K562 (cell line): ENCODE results near the gene TLR8. TPM values are rescaled to one million over a fixed set of nuclear protein-coding genes. Genes with fewer than 3 reads are reported as not detected.
"Not testable (repeated sequence)": the region's sequence is repeated elsewhere in the genome, so short reads cannot be mapped to it uniquely, and the experiment has no call there.

Experiments
- ATAC-seq: fragments of 200-7000 bp; cut with Tn5 transposase; 3 replicates; pipeline ENCODE4 v1.9.1; 2020; ENCODE audit warnings: moderate library complexity
- BruUV-seq: library from RNA; stranded (reverse); fragments of 400-500 nt; replicated peaks from 2 replicates; lab custom pipeline; 2021; lab: Mats Ljungman, UMichigan
- CTCF ChIA-PET: fragments of 300-600 bp; formaldehyde crosslinking; extraction: SDS; loops from one replicate; lab custom pipeline; 2021; ENCODE audit warnings: low intra/inter-chr PET ratio; lab: Yijun Ruan, JAX
- POLR2A ChIA-PET: fragments of 300-600, 350-650 bp; sonication (Branson Sonifier 250); formaldehyde crosslinking; extraction: SDS; loops from one replicate; lab custom pipeline; 2021; ENCODE audit warnings: antibody characterized with exemption, inconsistent platforms; lab: Yijun Ruan, JAX
- DNase-seq, 4 experiments: peaks; one replicate each; pipeline versions ENCODE4 v3.0.0 to v3.0.0-alpha.2; 2011 to 2018; ENCODE audit warnings: low spot score in 3 of 4, mixed read lengths in 3 of 4; ENCODE audit errors: extremely low read depth in 1 of 4
- FAIRE-seq: peaks from 2 replicates; lab custom pipeline; 2011; peaks lifted over from hg19 to GRCh38; lab: Jason Lieb, UNC
- H2AFZ ChIP-seq: 2 replicates; pipeline ENCODE4 v1.6.0; 2011; ENCODE audit warnings: low read depth, low read length, control low read depth, inconsistent platforms
- H3K27ac ChIP-seq: fragments of 200-600 bp; 3 replicates; pipeline ENCODE4 v1.8.0; 2011; ENCODE audit warnings: low read depth, mild to moderate bottlenecking, control low read depth, inconsistent platforms, low read length, moderate library complexity, mixed read lengths; ENCODE audit errors: extremely low read depth
- H3K27me3 ChIP-seq, 2 experiments: fragments of 300-600 bp in 1 of 2; 2 replicates in 1 of 2; 3 replicates in 1 of 2; pipeline versions ENCODE4 v1.6.0 to v1.8.0; 2011; ENCODE audit warnings: inconsistent platforms in 2 of 2, low read length in 2 of 2, mild to moderate bottlenecking in 1 of 2, mixed read lengths in 1 of 2, moderate library complexity in 1 of 2; ENCODE audit not compliant: control insufficient read depth in 2 of 2, insufficient read depth in 2 of 2
- H3K36me3 ChIP-seq: fragments of 300-600 bp; 3 replicates; pipeline ENCODE4 v1.8.0; 2011; ENCODE audit warnings: mild to moderate bottlenecking, low read length, inconsistent platforms; ENCODE audit not compliant: control insufficient read depth, insufficient read depth
- H3K4me1 ChIP-seq, 2 experiments: fragments of 200-600 bp in 1 of 2; replicated peaks in 1 of 2; 2 replicates in 1 of 2; 3 replicates in 1 of 2; pipeline versions ENCODE4 v1.5.1 to v1.8.0; 2011; ENCODE audit warnings: inconsistent platforms in 2 of 2, low read length in 2 of 2, mild to moderate bottlenecking in 1 of 2, mixed read lengths in 1 of 2, moderate library complexity in 1 of 2; ENCODE audit not compliant: control insufficient read depth in 2 of 2, insufficient read depth in 2 of 2
- H3K4me2 ChIP-seq: 2 replicates; pipeline ENCODE4 v1.6.1; 2011; ENCODE audit warnings: low read length, control low read depth, inconsistent platforms, mixed read lengths; ENCODE audit not compliant: insufficient read depth
- H3K4me3 ChIP-seq: fragments of 200-600 bp; sonication (generic), shearing (Covaris generic); 2 replicates; pipeline ENCODE4 v1.5.1; 2016; ENCODE audit warnings: control low read depth, inconsistent platforms
- H3K79me2 ChIP-seq: fragments of 200-600 bp; 3 replicates; pipeline ENCODE4 v1.8.0; 2011; ENCODE audit warnings: low read length, inconsistent platforms; ENCODE audit not compliant: control insufficient read depth, insufficient read depth
- H3K9ac ChIP-seq, 2 experiments: 2 replicates each; pipeline versions ENCODE4 v1.6.0 to v1.6.1; 2011; ENCODE audit warnings: low read depth in 2 of 2, low read length in 2 of 2, control low read depth in 1 of 2, inconsistent platforms in 1 of 2, mild to moderate bottlenecking in 1 of 2, mixed read lengths in 1 of 2; ENCODE audit not compliant: insufficient read depth in 1 of 2
- H3K9me1 ChIP-seq: one replicate; pipeline ENCODE4 v1.6.0; 2011; ENCODE audit warnings: inconsistent platforms, mild to moderate bottlenecking, low read length, moderate library complexity; ENCODE audit not compliant: control insufficient read depth, insufficient read depth
- H3K9me3 ChIP-seq: replicated peaks from 2 replicates; pipeline ENCODE4 v1.5.1; 2011; ENCODE audit warnings: low read depth, low read length, inconsistent platforms; ENCODE audit not compliant: control insufficient read depth, insufficient read depth
- H4K20me1 ChIP-seq: replicated peaks from 2 replicates; pipeline ENCODE4 v1.6.1; 2011; ENCODE audit warnings: low read length, inconsistent platforms, mixed read lengths; ENCODE audit not compliant: control insufficient read depth, insufficient read depth
- ARID1B ChIP-seq: fragments of 450-650 bp; IDR thresholded peaks from 2 replicates; pipeline ENCODE4 v1.6.1; 2016; ENCODE audit warnings: antibody characterized with exemption, mild to moderate bottlenecking, inconsistent platforms
- CBFA2T2 ChIP-seq: fragments of 450-650 bp; conservative IDR thresholded peaks from 2 replicates; pipeline ENCODE4 v1.6.1; 2017; ENCODE audit warnings: mild to moderate bottlenecking
- CBFA2T3 ChIP-seq: fragments of 450-650 bp; IDR thresholded peaks from 2 replicates; pipeline ENCODE4 v1.6.1; 2017
- DPF2 ChIP-seq: fragments of 450-650 bp; IDR thresholded peaks from 2 replicates; pipeline ENCODE4 v1.6.1; 2016
- MEIS2 ChIP-seq: fragments of 450-650 bp; IDR thresholded peaks from 2 replicates; pipeline ENCODE4 v1.6.1; 2014; ENCODE audit warnings: mild to moderate bottlenecking; ENCODE audit not compliant: partially characterized antibody
- NCOR1 ChIP-seq: fragments of 450-650 bp; IDR thresholded peaks from 2 replicates; pipeline ENCODE4 v1.6.1; 2016; ENCODE audit warnings: mild to moderate bottlenecking, moderate library complexity
- PBX2 ChIP-seq, 2 experiments: IDR thresholded peaks in 1 of 2; conservative IDR thresholded peaks in 1 of 2; 2 replicates each; pipeline ENCODE4 v1.6.1; 2016; ENCODE audit warnings: low read depth in 2 of 2, mild to moderate bottlenecking in 1 of 2, missing compliant biosample characterization in 1 of 2, missing genetic modification characterization in 1 of 2, moderate library complexity in 1 of 2
- PKNOX1 ChIP-seq: fragments of 450-650 bp; IDR thresholded peaks from 2 replicates; pipeline ENCODE4 v1.6.1; 2016
- SMARCA4 ChIP-seq: fragments of 450-650 bp; IDR thresholded peaks from 2 replicates; pipeline ENCODE4 v1.6.1; 2016
- TAL1 ChIP-seq: fragments of 450-650 bp; IDR thresholded peaks from 2 replicates; pipeline ENCODE4 v1.6.1; 2016; ENCODE audit warnings: mild to moderate bottlenecking
- WGBS: fragments of 100-300 bp; shearing (Covaris generic); methylation state at CpG from one replicate; pipeline ENCODE4 v1.1.6; 2016; ENCODE audit warnings: low coverage, mixed read lengths; ENCODE audit not compliant: insufficient coverage; ENCODE audit errors: missing lambda C conversion rate; 5-methylcytosine and 5-hydroxymethylcytosine counted together
- in situ Hi-C: fragments of 300-500 bp; cut with MboI; formaldehyde crosslinking; loops from 4 replicates; pipeline ENCODE4 v1.15.0; 2018; ENCODE audit warnings: inconsistent platforms, mixed read lengths
- intact Hi-C: fragments of 100-400 bp; cut with micrococcal nuclease; formaldehyde crosslinking; loops from 2 replicates; pipeline ENCODE4 v1.14.2; 2022
- polyA plus RNA-seq, 8 experiments: library from polyadenylated mRNA; depleted of rRNA in 4 of 8; stranded (reverse) in 5 of 8; unstranded in 3 of 8; fragments of >200 nt; fragmentation: Nextera tagmentation in 2 of 8; fragmentation: Illumina TruSeq in 1 of 8; extraction: Ambion mirVana in 2 of 8; extraction: Trizol in 1 of 8; gene quantifications; 2 replicates each; pipeline versions ENCODE4 v1.2.1 to v1.2.3, GENCODE V29; 2011 to 2014; ENCODE audit warnings: inconsistent platforms in 1 of 8, missing spikeins in 1 of 8
- total RNA-seq, 7 experiments: library from RNA; depleted of rRNA in 6 of 7; stranded (reverse); fragments of >200 nt in 6 of 7; fragmentation: Illumina TruSeq in 2 of 7; extraction: Trizol in 2 of 7; gene quantifications; 2 replicates each; pipeline versions ENCODE4 v1.2.1 to v1.2.3, GENCODE V29; 2011 to 2021; ENCODE audit warnings: low replicate concordance in 1 of 7

The TLR8 gene
- total and polyA plus RNA-seq, 9 of the 15 experiments (the other 6 are each of a cell fraction or from before 2014, with no cell fraction given) = not detected

GRCh38 chrX:12943592-12943991 lies 37.2 kb downstream of the TLR8 start:
- POLR2A ChIA-PET; H3K4me2 ChIP-seq; H3K36me3 ChIP-seq; H3K9me1 ChIP-seq; H3K79me2 ChIP-seq; H3K9ac ChIP-seq; in situ Hi-C loops; FAIRE-seq; ATAC-seq; H3K27me3 ChIP-seq; intact Hi-C loops; DNase-seq; H4K20me1 ChIP-seq; H3K4me3 ChIP-seq; H3K9me3 ChIP-seq; BruUV-seq; H2AFZ ChIP-seq; H3K27ac ChIP-seq; CTCF ChIA-PET; TF ChIP-seq PBX2 (CRISPR knock-in tag; IDR thresholded peaks at IDR 0.05; ENCODE audit: low read depth): not testable (repeated sequence)
- no CpG with 5 or more reads among the region's 6 CpGs for WGBS
- peaks cover 0 to 29% of the 10 kb centered on the region in 2 experiments; a peak in 4 of 5 replicates for H3K4me1 ChIP-seq
- TF ChIP-seq MEIS2 (peak; percentile 72), NCOR1 (peak; percentile 38; the same call in 1 of the 2 replicates), TAL1 (peak; percentile 43; the same call in 1 of the 2 replicates), CBFA2T3 (peak; percentile 68), ARID1B (peak; percentile 71), SMARCA4 (0 out of 2 replicates have a peak, but pooled peaks have one; percentile 15), CBFA2T2 (peak; percentile 49), DPF2 (peak; percentile 22; the same call in 1 of the 2 replicates), PKNOX1 (peak; percentile 76), PBX2 (tag; conservative IDR thresholded peaks at IDR 0.05; ENCODE audit: low read depth) (peak; percentile 81)
